ENCODE results near the gene OPRM1.

DNA sequence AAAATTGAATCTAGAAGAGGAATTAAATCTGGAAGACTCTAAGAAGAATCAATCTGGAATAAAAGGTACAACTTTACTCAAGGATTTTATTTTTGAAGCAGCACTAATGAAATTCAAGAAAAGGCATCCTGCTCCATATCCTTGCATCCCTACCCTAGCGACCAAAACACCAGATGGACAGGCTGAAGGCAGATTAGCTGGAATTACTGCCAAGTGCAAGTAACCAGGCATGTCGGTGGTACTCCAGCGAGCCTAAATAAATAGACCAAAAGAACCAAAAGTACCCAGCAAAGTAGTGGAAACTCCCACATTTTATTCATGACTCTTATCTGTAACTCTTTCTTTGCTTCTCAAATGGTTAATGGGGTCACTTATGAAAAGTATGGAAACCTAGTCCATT, 21.0 kb downstream of the OPRM1 start:
- TF ChIP-seq, protein P1, sequence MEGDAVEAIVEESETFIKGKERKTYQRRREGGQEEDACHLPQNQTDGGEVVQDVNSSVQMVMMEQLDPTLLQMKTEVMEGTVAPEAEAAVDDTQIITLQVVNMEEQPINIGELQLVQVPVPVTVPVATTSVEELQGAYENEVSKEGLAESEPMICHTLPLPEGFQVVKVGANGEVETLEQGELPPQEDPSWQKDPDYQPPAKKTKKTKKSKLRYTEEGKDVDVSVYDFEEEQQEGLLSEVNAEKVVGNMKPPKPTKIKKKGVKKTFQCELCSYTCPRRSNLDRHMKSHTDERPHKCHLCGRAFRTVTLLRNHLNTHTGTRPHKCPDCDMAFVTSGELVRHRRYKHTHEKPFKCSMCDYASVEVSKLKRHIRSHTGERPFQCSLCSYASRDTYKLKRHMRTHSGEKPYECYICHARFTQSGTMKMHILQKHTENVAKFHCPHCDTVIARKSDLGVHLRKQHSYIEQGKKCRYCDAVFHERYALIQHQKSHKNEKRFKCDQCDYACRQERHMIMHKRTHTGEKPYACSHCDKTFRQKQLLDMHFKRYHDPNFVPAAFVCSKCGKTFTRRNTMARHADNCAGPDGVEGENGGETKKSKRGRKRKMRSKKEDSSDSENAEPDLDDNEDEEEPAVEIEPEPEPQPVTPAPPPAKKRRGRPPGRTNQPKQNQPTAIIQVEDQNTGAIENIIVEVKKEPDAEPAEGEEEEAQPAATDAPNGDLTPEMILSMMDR (IDR thresholded peaks at IDR 0.05; ENCODE audit: low read depth, low read length, missing input control): no peak
- TF ChIP-seq, protein P2, sequence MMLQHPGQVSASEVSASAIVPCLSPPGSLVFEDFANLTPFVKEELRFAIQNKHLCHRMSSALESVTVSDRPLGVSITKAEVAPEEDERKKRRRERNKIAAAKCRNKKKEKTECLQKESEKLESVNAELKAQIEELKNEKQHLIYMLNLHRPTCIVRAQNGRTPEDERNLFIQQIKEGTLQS (IDR thresholded peaks at IDR 0.05): no peak
- TF ChIP-seq GABPA (IDR thresholded peaks at IDR 0.05 in 1 of 2, conservative IDR thresholded peaks at IDR 0.05 in 1 of 2) (no peak), JUND (IDR thresholded peaks at IDR 0.05) (no peak), MAX (IDR thresholded peaks at IDR 0.05) (no peak), REST (IDR thresholded peaks at IDR 0.05) (no peak), FOXA1 (IDR thresholded peaks at IDR 0.05) (no peak), EGR1 (IDR thresholded peaks at IDR 0.05; ENCODE audit: low read depth in 2 of 2) (no peak), FOXA2 (IDR thresholded peaks at IDR 0.05) (no peak), RAD21 (IDR thresholded peaks at IDR 0.05) (no peak), TAF1 (conservative IDR thresholded peaks at IDR 0.05) (no peak), SP1 (IDR thresholded peaks at IDR 0.05) (no peak), YY1 (IDR thresholded peaks at IDR 0.05) (no peak)
- TF ChIP-seq, protein P3, sequence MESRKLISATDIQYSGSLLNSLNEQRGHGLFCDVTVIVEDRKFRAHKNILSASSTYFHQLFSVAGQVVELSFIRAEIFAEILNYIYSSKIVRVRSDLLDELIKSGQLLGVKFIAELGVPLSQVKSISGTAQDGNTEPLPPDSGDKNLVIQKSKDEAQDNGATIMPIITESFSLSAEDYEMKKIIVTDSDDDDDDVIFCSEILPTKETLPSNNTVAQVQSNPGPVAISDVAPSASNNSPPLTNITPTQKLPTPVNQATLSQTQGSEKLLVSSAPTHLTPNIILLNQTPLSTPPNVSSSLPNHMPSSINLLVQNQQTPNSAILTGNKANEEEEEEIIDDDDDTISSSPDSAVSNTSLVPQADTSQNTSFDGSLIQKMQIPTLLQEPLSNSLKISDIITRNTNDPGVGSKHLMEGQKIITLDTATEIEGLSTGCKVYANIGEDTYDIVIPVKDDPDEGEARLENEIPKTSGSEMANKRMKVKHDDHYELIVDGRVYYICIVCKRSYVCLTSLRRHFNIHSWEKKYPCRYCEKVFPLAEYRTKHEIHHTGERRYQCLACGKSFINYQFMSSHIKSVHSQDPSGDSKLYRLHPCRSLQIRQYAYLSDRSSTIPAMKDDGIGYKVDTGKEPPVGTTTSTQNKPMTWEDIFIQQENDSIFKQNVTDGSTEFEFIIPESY (IDR thresholded peaks at IDR 0.05): no peak

All from liver (tissue), 3 donors.